UCSD-AML1 (cell line): ENCODE measurements around the gene TDRD9.

Experiments
- DNase-seq: peaks from one replicate; lab custom pipeline; 2025; ENCODE audit not compliant: unreplicated experiment; lab: John Stamatoyannopoulos, UW

TDRD9 gene

DNA sequence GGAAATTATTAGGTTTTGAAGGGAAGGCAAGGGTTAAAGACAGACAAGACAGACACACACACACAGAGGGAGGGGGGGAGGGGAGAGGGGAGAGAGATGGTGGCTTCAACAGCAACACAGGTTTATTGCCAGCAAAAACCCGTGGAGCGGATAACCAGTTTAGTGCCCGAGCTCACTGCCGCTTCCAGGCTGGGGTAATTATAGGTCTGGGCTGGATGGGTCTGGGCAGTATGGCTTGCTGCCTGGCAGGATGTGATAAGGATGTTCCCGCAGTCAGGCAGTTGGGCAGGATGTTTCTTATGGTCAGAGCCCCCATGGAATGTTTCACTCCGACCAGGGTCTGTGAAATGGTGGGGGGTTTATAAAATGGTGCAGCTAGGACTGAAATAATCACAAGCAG lies 4.4 kb upstream of the TDRD9 start:
- peak; percentile 86 for DNase-seq

GRCh38 chr14:103925316-103925715 lies 2.9 kb upstream of the TDRD9 start:
- no peak for DNase-seq

DNA sequence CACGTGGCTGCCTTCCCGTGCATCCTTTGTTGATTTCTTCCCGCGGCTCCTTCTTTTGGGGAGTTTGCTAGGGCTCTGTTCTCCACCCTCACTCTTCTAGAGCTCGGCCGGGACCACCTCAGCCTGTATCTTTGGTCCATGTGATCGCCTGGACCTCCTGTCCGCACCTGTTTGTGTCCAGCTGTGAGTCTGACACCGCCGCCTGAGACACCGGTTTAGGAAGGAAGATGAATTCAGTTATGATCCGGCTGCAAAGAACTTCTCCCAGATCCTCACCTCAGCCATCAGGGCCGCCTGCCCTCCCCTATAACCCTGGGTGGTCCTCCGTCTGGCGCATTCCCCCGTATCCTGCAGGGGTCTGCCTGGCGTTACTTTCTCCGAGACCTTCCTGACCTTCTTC lies 690 bp upstream of the TDRD9 start:
- DNase-seq, result no peak

DNA sequence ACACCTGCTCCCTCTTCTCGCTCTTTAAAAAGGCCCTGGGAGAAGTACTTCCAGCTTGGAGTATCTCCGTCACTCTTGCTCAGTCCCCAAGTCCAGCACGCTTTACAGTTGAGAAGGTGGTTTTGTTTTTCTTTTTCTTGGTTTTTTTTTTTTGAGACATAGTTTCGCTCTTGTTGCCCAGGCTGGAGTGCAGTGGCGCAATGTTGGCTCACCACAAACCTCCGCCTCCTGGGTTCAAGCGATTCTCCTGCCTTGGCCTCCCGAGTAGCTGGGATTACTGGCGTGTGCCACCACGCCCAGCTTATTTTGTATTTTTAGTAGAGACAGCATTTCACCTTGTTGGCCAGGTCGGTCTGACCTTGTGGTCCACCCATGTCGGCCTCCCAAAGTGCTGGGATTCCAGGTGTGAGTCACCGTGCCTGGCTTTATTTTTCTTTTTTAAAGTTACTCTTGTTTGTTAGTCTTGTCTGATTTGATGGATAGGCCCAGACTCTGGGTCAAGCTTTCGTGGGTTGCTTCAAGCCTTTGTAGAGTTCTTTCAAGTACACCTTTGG lies 1.9 kb downstream of the TDRD9 start:
- no peak for DNase-seq

DNA sequence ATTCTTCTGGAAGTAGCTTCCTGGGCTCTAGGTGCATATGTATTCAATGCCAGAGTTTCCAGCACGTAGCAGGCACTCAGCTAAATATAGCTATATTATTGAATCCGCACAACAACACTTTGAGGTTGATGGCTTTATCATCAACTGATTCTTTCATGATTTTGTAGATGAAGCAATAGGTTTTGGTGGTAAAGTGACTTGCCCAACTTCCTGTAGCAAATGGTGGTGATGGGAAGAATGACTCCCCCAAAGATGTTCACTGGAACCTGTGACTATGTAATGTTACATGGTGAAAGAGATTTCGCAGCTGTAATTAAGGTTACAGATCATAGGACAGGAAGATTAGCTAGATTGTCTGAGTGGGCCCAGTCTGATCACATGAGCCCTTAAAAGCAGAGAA lies 3.2 kb downstream of the TDRD9 start:
- no peak for DNase-seq

- no peak for DNase-seq
Observed at GRCh38 chr14:103932791-103933490, 4.7 kb downstream of the TDRD9 start.

- no peak for DNase-seq
Observed at GRCh38 chr14:103935102-103935501, 6.8 kb downstream of the TDRD9 start.

DNA sequence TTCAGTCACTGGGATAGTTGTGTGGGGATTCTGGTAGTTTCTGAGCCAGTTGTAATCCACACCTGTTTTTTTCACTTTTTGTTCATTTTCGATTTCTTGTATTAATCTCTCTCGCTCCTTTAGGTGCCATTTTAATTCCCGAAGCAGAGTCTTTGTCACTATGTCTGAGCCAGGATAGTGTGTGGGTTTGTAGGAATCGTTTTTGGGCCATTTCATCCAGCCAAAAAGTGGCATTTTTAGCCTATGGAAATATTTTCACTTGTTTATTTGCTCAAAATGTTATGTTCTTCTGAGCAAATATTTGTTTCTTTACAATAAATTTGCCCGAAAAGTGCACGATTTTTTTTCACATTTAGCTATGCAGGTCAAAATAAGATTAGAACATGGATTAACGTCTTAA lies 13.2 kb downstream of the TDRD9 start:
- DNase-seq, result no peak

- no peak for DNase-seq
Observed at GRCh38 chr14:103941973-103942736, 13.9 kb downstream of the TDRD9 start, which contains the start of gene RD3L. Gene RD3L, minus strand, starts transcription at chr14:103942529. Its CDS starts 834 bp downstream, at chr14:103941695.

DNA sequence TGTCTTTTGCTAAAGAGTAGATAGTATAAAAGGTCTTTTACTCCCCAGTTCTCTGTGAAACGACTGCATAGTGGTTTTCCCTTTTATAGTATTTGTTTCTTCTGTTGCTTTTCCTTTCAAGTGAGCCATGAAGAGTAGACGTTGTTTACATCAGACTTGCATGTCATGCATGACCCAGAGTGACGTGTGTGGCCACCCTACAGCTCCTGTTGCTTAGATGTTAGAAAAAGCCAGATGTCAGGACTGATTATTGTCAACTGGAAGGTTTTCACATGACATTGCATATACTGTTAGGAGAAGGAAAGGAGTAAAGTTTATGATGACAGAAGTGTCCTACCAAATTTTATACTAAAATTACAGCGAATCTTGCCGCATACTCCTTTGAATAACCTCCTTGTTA lies 15.4 kb downstream of the TDRD9 start:
- no peak for DNase-seq

DNA sequence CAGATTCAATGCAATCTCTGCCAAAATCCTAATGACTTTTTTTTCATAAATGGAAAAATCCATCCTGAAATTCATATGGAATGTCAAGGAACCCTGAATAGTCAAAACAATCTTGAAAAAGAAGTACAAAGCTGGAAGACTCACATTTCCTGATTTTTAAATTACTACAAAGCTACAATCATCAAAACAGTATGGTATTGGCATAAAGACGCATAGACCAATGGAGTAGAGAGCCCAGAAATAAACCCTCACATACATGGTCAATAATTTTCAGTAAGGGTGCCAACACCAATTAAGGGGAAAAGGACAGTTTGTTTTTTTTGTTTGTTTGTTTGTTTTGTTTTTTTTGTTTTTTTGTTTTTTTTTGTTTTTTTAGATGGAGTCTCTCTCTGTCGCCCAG lies 18.7 kb downstream of the TDRD9 start:
- no peak for DNase-seq

- DNase-seq, result no peak
Observed at GRCh38 chr14:103948442-103948841, 20.2 kb downstream of the TDRD9 start.

DNA sequence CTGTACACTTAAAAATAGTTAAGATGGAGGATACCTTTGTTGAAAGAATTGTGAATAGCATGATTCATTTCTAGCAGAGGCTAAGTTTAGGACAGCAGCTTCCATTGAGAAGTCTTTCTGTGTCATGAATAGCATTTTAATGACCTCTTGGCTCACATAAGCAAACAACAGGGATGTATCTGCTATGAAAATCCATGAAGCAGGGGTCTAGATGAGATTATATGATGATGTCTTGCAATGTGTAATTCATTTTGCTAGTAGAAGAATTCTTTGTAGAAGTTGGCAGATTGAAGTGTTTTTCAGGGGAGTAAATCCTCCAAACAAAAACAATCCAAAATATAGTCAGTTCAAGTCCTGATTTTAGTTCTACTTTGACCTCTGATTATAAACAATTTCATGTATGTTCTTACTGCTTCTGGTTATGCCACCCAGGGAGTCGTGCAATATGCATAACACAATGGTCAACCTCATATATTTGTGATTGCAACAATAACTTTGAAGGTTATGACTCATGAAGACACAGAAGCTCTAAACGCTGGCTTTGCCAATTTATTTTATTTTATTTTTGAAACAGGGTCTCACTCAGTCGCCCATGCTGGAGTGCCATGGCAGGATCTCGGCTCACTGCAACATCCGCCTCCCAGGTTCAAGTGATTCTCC lies 21.0 kb downstream of the TDRD9 start:
- DNase-seq, result no peak

DNA sequence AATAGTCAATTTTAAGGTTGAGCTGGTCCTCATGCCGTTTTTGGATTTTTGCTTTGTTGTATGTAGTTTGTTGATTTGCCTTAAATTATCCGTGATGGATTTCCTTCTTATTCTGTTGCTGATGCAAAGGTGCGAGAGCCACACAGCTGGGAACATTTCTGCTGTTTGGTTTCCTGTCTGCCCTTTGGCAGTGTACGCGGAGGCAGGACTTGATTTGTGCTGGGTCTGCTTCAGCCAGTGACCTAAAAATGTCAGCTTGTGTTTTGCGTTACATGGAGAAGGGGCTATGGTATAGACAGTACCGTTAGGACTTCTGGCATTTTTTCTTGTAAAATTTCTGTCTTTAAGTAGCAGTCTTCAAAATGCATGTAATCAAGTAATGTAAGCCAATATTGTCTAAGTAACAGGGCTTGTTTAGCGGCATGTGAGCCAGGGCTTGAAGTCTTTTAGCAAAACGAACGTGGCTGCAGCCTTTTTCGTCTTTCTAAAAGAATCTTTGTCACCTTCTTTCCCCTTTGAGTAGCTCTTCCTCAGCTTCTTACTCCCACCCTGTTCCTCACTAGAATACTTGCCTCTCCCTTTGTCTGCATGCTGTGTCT lies 32.3 kb downstream of the TDRD9 start:
- no peak for DNase-seq

DNA sequence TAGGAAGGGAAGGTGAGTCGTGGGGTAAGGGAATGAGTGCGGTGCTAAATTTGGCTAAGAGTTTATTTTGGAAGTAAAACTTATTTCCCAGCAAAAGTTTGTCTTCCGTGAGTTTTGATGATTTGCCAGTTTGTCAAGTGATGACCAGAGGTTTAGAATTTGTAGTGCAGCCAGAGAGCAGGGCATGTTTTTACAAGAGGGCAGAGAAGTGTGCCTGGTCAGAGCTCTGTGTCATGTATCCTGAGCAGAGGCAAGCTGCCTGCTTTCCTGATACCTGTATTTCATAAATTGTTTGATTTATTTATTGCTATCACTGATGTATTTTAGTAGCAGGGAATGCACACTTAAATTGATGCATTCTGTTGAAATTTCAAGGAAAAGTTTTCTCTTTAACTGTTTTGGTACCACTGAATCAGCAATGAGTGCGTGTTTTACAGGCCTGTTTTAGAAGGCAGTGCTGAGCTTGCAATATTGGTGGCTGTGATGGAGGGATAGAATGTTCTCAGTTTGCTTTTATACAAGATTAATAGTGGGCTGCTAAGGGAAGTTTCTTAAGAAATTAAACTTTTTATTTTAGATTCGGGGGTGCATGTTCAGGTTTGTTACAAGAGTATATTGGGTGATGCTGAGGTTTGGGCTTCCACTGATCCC lies 33.8 kb downstream of the TDRD9 start:
- no peak for DNase-seq

GRCh38 chr14:103966631-103967030 lies 38.4 kb downstream of the TDRD9 start:
- no peak for DNase-seq

- DNase-seq, result no peak
Observed at GRCh38 chr14:103969961-103970360, 41.7 kb downstream of the TDRD9 start.

- DNase-seq, result no peak
Observed at GRCh38 chr14:103973354-103973753, 45.1 kb downstream of the TDRD9 start.

GRCh38 chr14:103974575-103974974 lies 46.3 kb downstream of the TDRD9 start:
- DNase-seq, result no peak

GRCh38 chr14:103980623-103981238 lies 52.5 kb downstream of the TDRD9 start:
- DNase-seq, result peak; percentile 51
